Right cardiac atrium (tissue), 5 donors: Measurements from ENCODE around the gene CTAGE9. TPM values are rescaled to one million over a fixed set of nuclear protein-coding genes. Genes with fewer than 3 reads are reported as not detected.

Experiments used
- ATAC-seq, 2 donors: fragments of 200-7000 bp; cut with Tn5 transposase; one replicate each; pipeline versions ENCODE4 v1.8.0 to v1.9.1; 2020; ENCODE audit warnings: moderate library complexity in 2 of 2, mild to moderate bottlenecking in 1 of 2
- DNase-seq, 3 donors: peaks; one replicate each; pipeline ENCODE4 v3.0.0-alpha.2; 2020
- H3K27ac ChIP-seq: one replicate; pipeline ENCODE4 v1.5.1; 2013; ENCODE audit warnings: mild to moderate bottlenecking, low read length, control low read depth, moderate library complexity
- H3K27me3 ChIP-seq: one replicate; pipeline ENCODE4 v1.6.1; 2013; ENCODE audit not compliant: control insufficient read depth, insufficient read depth
- H3K4me1 ChIP-seq: one replicate; pipeline ENCODE4 v1.6.1; 2013; ENCODE audit warnings: low read length; ENCODE audit not compliant: control insufficient read depth, insufficient read depth
- H3K4me3 ChIP-seq: one replicate; pipeline ENCODE4 v1.5.1; 2013; ENCODE audit warnings: low read length, control low read depth
- H3K9me3 ChIP-seq: one replicate; pipeline ENCODE4 v1.6.1; 2013; ENCODE audit warnings: low read length; ENCODE audit not compliant: control insufficient read depth
- WGBS: extraction: QIAGEN DNeasy Blood & Tissue Kit; methylation state at CpG from one replicate; pipeline ENCODE4 v1.1.7; 2013; 5-methylcytosine and 5-hydroxymethylcytosine counted together
- intact Hi-C, 4 donors: fragments of 100-400 bp; cut with DNase I; formaldehyde crosslinking; loops; one replicate each; pipeline versions ENCODE4 v1.11.0 to v1.14.0; 2022 to 2023
- polyA plus RNA-seq: library from polyadenylated mRNA; stranded (reverse); fragments of 200-250 nt; gene quantifications from one replicate; pipeline ENCODE4 v1.2.3, GENCODE V29; 2013
- total RNA-seq, 4 donors: library from RNA; stranded (reverse); fragmentation: NEBNext Ultra II Directional; extraction: Animal tissue kit (Norgen Biotek cat#: 25700); gene quantifications; one replicate each; pipeline ENCODE4 v1.2.1, GENCODE V29; 2021
- donor health status: healthy with polysubstance abuse.
- donor health status: DM: no; HTN: yes; CAD: no.
- donor health status: DM: no; HTN: no; CAD: no.
- donor health status: DM: no; HTN: yes; CAD: no; lungs with severe emphysema.
- donor health status: DM: yes; HTN: yes; CAD: no.

The CTAGE9 gene
- total and polyA plus RNA-seq, 5 donors = not detected

GRCh38 chr6:131669891-131670290 is 40.9 kb downstream of the CTAGE9 start:
- 40% methylated on average over 1 of the region's 1 CpG for WGBS
- Histone ChIP-seq H3K27me3 (no peaks in the 10 kb centered on the region), H3K27ac (no peak overlapping the region), H3K4me1 (no peaks in the 10 kb centered on the region), H3K4me3 (no peak overlapping the region), H3K9me3 (no peaks in the 10 kb centered on the region)
- intact Hi-C loops = no loop called here
- ATAC-seq = no peak
- no peak for DNase-seq

GRCh38 chr6:131663578-131664165 is 47.1 kb downstream of the CTAGE9 start:
- WGBS = 89% methylated on average over 2 of the region's 2 CpGs
- Histone ChIP-seq H3K4me3 (no peak overlapping the region), H3K9me3 (no peaks in the 10 kb centered on the region), H3K27ac (no peak overlapping the region), H3K27me3 (no peaks in the 10 kb centered on the region), H3K4me1 (no peaks in the 10 kb centered on the region)
- ATAC-seq (no peak), DNase-seq (no peak)
- intact Hi-C loops = no loop called here

GRCh38 chr6:131660195-131660594 is 50.6 kb downstream of the CTAGE9 start:
- Histone ChIP-seq H3K4me1 (no peaks in the 10 kb centered on the region), H3K27me3 (no peaks in the 10 kb centered on the region), H3K9me3 (no peaks in the 10 kb centered on the region), H3K27ac (no peak overlapping the region), H3K4me3 (no peak overlapping the region)
- intact Hi-C loops = no loop called here
- ATAC-seq (no peak), DNase-seq (no peak)
- WGBS = 48% methylated on average over 1 of the region's 1 CpG

Other genes starting within 250 kb of the CTAGE9 start
- gene ARG1, start 137.8 kb downstream of the CTAGE9 start, total RNA-seq = under 1 TPM in 2 of 4 donors, not detected in 2; 0.22 to 0.24 TPM
- gene ARG1, start 137.8 kb downstream of the CTAGE9 start, polyA plus RNA-seq = not detected
- gene MED23, start 82.8 kb downstream of the CTAGE9 start, total RNA-seq = 10 to 100 TPM; 12.1 to 15.3 (median 13.2) TPM
- 7.5 TPM for gene MED23, start 82.8 kb downstream of the CTAGE9 start, polyA plus RNA-seq
- under 1 TPM; 0.14 to 0.40 (median 0.27) TPM for gene ENPP3, start 73.7 kb downstream of the CTAGE9 start, total RNA-seq
- 0.14 TPM for gene ENPP3, start 73.7 kb downstream of the CTAGE9 start, polyA plus RNA-seq
- not detected for gene OR2A4, start 9.6 kb downstream of the CTAGE9 start, total RNA-seq
- gene OR2A4, start 9.6 kb downstream of the CTAGE9 start, polyA plus RNA-seq = not detected
- gene ENPP1, start 97.0 kb upstream of the CTAGE9 start, total RNA-seq = 1 to 10 TPM; 2.6 to 4.5 (median 3.1) TPM
- gene ENPP1, start 97.0 kb upstream of the CTAGE9 start, polyA plus RNA-seq = 1.2 TPM
- 100 to 1,000 TPM in 1 of 4 donors, 10 to 100 TPM in 3; 35.8 to 602 (median 51.0) TPM for gene CCN2, start 240.4 kb upstream of the CTAGE9 start, total RNA-seq
- gene CCN2, start 240.4 kb upstream of the CTAGE9 start, polyA plus RNA-seq = 134 TPM